Activated B cell treated with CpG ODN at 0.5 μM for 24 hours (primary cell): ENCODE data around the gene TMEM95. TPM values are rescaled to one million over a fixed set of nuclear protein-coding genes. Genes with fewer than 3 reads are reported as not detected.

Experiments used
- ATAC-seq: fragments of 200-7000 bp; cut with Tn5 transposase; one replicate; pipeline ENCODE4 v1.10.0; 2021; ENCODE audit warnings: low read depth, mild to moderate bottlenecking, moderate library complexity
- CTCF ChIA-PET: fragments of 350-600 bp; sonication (Branson Sonifier 250); formaldehyde crosslinking; loops from one replicate; lab custom pipeline; 2021; ENCODE audit warnings: antibody characterized with exemption; lab: Charles Lee
- POLR2A ChIA-PET: fragments of 350-600 bp; sonication (Branson Sonifier 250); formaldehyde crosslinking; loops from one replicate; lab custom pipeline; 2021; ENCODE audit warnings: antibody characterized with exemption; lab: Charles Lee
- DNase-seq: peaks from one replicate; pipeline ENCODE4 v3.0.0; 2022
- H3K27ac Mint-ChIP-seq: one replicate; pipeline ENCODE4 v1.8.0; 2020; ENCODE audit warnings: mixed read lengths
- H3K27me3 Mint-ChIP-seq: one replicate; pipeline ENCODE4 v1.8.0; 2021; ENCODE audit warnings: mixed read lengths
- H3K36me3 Mint-ChIP-seq: one replicate; pipeline ENCODE4 v1.8.0; 2021; ENCODE audit warnings: low read depth, mixed read lengths
- H3K4me1 Mint-ChIP-seq: one replicate; pipeline ENCODE4 v1.8.0; 2021; ENCODE audit warnings: mixed read lengths
- H3K4me3 Mint-ChIP-seq: one replicate; pipeline ENCODE4 v1.8.0; 2020; ENCODE audit warnings: mild to moderate bottlenecking, mixed read lengths
- H3K9me3 Mint-ChIP-seq: one replicate; pipeline ENCODE4 v1.8.0; 2020; ENCODE audit warnings: mixed read lengths
- intact Hi-C: fragments of 100-400 bp; cut with micrococcal nuclease; formaldehyde crosslinking; loops from one replicate; pipeline ENCODE4 v1.15.1; 2024
- total RNA-seq: library from RNA; stranded (reverse); gene quantifications from 2 replicates; pipeline ENCODE4 v1.2.3, GENCODE V29; 2022
- TF ChIP-seq, protein P1 (sequence below): fragments of 200-600 bp; IDR thresholded peaks from one replicate; pipeline ENCODE4 v1.8.0; 2022; ENCODE audit warnings: antibody characterized with exemption, mild to moderate bottlenecking

TMEM95 gene
- total RNA-seq, 1 donor from 2014 or later = not detected

DNA sequence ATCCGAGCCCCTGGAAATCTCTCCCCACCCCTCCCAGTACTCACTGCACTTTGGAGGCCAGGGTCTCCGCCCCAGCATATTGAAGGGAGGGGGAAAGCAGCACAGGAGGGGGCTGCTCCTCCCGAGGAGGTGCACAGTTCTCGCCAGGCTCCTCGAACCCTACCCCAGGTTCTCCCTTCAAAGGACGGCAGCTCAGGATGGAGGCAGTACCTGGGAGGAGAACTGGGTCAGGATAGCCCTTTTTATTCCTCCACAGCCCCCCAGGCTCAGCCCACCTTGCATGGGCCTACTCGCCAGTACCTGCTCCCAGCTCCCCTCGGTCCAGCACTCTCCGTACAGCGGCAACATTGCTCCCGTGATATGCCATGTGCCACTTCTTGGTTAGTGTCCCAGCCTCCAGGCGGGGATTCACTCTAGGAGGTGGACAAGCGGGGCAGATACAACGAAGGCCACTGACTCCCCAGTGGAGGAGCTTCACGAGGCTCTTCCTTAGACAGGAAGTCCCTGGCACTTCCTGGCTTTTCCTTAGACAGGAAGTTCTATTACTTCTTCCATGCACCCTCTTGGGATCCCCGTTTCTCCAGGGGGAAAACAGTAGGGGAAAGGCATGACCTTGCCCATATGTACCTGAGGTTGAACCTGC lies 37.7 kb upstream of the TMEM95 start:
- intact Hi-C loops = no loop called here
- ChIA-PET CTCF (interaction anchor here (1.1 to 1.3 kb wide), 2 partner anchors 12 to 38 kb away, joined by 3 read pairs; partner anchors contain the start of gene NEURL4), POLR2A (interaction anchor here (1.3 to 3.8 kb wide), 3 partner anchors 8 to 13 kb away, joined by 6 to 52 read pairs (median 12); partner anchors contain the start of gene NEURL4)
- H3K36me3 Mint-ChIP-seq = peaks cover 67% of the 10 kb centered on the region
- peaks cover 34% of the 10 kb centered on the region for H3K4me1 Mint-ChIP-seq
- peak overlapping the region; percentile 44 for H3K4me3 Mint-ChIP-seq
- TF ChIP-seq, protein P1, sequence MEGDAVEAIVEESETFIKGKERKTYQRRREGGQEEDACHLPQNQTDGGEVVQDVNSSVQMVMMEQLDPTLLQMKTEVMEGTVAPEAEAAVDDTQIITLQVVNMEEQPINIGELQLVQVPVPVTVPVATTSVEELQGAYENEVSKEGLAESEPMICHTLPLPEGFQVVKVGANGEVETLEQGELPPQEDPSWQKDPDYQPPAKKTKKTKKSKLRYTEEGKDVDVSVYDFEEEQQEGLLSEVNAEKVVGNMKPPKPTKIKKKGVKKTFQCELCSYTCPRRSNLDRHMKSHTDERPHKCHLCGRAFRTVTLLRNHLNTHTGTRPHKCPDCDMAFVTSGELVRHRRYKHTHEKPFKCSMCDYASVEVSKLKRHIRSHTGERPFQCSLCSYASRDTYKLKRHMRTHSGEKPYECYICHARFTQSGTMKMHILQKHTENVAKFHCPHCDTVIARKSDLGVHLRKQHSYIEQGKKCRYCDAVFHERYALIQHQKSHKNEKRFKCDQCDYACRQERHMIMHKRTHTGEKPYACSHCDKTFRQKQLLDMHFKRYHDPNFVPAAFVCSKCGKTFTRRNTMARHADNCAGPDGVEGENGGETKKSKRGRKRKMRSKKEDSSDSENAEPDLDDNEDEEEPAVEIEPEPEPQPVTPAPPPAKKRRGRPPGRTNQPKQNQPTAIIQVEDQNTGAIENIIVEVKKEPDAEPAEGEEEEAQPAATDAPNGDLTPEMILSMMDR = no peak
- DNase-seq = no peak
- ATAC-seq = no peak
- no peak overlapping the region for H3K27ac Mint-ChIP-seq
- H3K27me3 Mint-ChIP-seq = no peaks in the 10 kb centered on the region
- no peaks in the 10 kb centered on the region for H3K9me3 Mint-ChIP-seq

DNA sequence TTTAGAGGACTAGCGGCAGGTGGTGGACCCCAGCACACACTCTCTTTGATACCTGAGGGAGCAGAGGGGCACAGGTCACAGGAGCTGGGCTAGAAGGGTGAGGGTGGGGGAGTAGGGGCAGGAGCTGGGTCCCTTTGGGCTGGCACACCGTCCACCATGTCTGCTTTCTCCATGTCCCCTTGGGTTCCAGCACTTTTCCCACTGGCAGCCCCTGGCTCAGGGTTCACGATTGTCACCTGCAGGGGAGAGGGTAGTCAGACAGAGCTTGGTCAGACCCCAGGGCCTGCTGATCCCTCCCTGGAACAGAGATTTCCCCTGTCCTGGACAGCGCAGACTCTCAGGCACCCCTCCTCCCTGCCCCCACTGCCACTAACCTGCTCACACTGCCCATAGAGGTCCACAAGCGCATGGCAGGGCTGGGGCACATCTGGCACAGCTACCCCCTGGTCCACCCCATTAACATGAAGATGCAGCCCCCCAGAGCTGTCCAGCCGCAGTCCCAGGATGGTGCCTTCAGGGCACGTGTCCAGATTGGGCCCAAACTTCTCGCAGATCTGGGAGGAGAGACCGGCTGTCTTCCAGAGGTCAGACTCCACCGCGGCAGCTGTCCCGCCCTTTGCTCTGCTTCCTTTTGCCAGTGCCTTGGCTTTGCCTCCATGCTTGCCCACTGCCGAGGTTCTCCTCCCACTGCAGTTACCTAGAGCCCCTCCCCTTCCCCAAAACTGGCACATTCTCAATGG lies 36.7 kb upstream of the TMEM95 start:
- peak overlapping the region; percentile 38 for H3K4me3 Mint-ChIP-seq
- H3K9me3 Mint-ChIP-seq = no peaks in the 10 kb centered on the region
- CTCF ChIA-PET = interaction anchor here (1.3 kb wide), 1 partner anchor 11 kb away, joined by 3 read pairs; the partner anchor contains the start of gene NEURL4
- no peak for DNase-seq
- ATAC-seq = no peak
- POLR2A ChIA-PET = interaction anchor here (1.3 to 3.8 kb wide), 3 partner anchors 9 to 12 kb away, joined by 6 to 52 read pairs (median 12); partner anchors contain the start of gene NEURL4
- peaks cover 67% of the 10 kb centered on the region for H3K36me3 Mint-ChIP-seq
- H3K4me1 Mint-ChIP-seq = peaks cover 24% of the 10 kb centered on the region
- no peak overlapping the region for H3K27ac Mint-ChIP-seq
- intact Hi-C loops = no loop called here
- no peaks in the 10 kb centered on the region for H3K27me3 Mint-ChIP-seq
- TF ChIP-seq, protein P1 = no peak

DNA sequence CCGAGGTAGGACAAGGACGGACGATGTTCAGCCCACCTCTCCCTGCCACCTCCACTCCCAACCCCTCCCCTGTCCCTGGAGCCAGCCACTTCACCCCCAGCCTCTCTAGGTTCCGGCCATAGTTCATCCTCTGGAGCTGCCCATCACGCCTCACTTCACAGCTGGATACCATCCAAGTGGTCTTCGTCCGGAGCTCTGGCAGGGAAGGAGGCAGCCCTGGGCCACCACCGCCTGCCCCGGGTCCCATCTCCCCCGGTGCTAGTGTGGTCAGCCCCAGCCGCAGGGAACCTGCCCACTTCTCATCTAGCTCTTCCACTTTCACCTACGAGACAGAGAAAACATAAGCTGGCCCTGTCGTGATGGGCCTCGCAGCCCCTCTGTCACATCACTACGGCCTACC lies 33.5 kb upstream of the TMEM95 start:
- H3K4me3 Mint-ChIP-seq = no peak overlapping the region
- intact Hi-C loops = no loop called here
- H3K9me3 Mint-ChIP-seq = no peaks in the 10 kb centered on the region
- H3K27ac Mint-ChIP-seq = no peak overlapping the region
- ATAC-seq = no peak
- H3K27me3 Mint-ChIP-seq = no peaks in the 10 kb centered on the region
- CTCF ChIA-PET = interaction anchor here (0.8 to 1.0 kb wide), 4 partner anchors 8 to 30 kb away, joined by 3 read pairs; no protein-coding TSS in a partner anchor
- no peak for DNase-seq
- TF ChIP-seq, protein P1 = no peak
- POLR2A ChIA-PET = interaction anchor here (0.6 to 1.5 kb wide), 3 partner anchors 12 to 28 kb away, joined by 3 to 4 read pairs (median 3); partner anchors contain the start of gene ACAP1
- H3K36me3 Mint-ChIP-seq = peaks cover 83% of the 10 kb centered on the region
- H3K4me1 Mint-ChIP-seq = peaks cover 4% of the 10 kb centered on the region

DNA sequence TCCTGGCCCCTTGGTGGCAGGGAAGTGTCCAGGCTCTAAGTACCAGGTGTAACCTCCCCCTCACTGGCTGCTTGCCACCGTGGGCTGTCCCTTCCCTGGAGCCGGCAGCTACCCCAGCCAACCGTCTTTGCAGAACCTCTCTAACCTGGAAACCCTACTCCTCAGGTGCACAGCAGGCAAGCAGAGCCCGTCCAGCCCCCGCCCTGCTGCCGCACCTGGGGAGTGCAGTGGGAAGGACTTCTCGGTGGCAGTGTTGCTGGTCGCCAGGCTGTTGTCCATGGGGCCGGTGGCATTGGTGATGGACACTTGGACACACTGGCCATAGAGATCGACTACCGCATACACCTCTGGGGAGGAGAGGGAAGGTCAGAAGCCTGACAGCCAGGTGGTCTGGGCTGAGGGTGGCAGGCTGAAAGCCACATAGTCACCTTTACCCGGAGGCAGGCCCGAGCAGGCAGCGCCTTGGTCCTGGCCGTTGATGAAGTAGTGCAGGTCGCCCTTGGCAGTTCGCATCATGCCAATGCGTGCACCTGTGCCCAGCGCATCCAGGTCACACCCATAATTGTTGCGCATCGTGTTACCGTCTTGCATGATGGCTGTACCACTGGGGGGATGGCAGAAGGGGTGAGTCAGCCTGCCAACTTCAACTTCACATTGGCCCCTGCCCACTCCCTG lies 32.3 kb upstream of the TMEM95 start:
- H3K27ac Mint-ChIP-seq = no peak overlapping the region
- ATAC-seq = no peak
- DNase-seq = no peak
- no peak overlapping the region for H3K4me3 Mint-ChIP-seq
- POLR2A ChIA-PET = interaction anchor here (0.8 to 1.5 kb wide), 2 partner anchors 14 to 27 kb away, joined by 3 to 4 read pairs; partner anchors contain the start of gene ACAP1
- H3K27me3 Mint-ChIP-seq = no peaks in the 10 kb centered on the region
- CTCF ChIA-PET = interaction anchor here (0.9 kb wide), 1 partner anchor 24 kb away, joined by 3 read pairs; no protein-coding TSS in a partner anchor
- intact Hi-C loops = no loop called here
- H3K4me1 Mint-ChIP-seq = peaks cover 3% of the 10 kb centered on the region
- peaks cover 82% of the 10 kb centered on the region for H3K36me3 Mint-ChIP-seq
- TF ChIP-seq, protein P1 = no peak
- H3K9me3 Mint-ChIP-seq = no peaks in the 10 kb centered on the region
